ENCODE data around the gene HOGA1.

DNA sequence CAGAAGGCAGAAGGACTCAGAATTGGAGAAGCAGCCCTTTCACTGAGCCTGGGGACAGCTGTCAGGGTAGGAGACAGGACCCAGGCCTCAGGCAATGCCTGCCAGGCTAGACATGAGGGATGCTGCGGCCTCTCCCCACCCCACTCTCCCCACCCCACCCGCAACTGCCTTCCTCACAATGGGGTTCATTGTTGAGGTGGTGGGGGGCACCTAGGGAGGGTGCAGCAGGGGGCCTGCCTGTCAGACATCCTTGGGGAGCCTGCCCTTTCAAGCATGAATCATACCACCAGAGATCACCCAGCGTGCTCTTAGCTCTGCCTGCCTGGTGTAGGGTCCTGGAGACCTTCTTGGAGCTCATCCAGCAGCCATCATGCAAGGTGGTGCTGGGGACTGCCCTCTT lies 5.3 kb downstream of the HOGA1 start, which contains the start of gene C10orf62:
- TF ChIP-seq, protein P1, sequence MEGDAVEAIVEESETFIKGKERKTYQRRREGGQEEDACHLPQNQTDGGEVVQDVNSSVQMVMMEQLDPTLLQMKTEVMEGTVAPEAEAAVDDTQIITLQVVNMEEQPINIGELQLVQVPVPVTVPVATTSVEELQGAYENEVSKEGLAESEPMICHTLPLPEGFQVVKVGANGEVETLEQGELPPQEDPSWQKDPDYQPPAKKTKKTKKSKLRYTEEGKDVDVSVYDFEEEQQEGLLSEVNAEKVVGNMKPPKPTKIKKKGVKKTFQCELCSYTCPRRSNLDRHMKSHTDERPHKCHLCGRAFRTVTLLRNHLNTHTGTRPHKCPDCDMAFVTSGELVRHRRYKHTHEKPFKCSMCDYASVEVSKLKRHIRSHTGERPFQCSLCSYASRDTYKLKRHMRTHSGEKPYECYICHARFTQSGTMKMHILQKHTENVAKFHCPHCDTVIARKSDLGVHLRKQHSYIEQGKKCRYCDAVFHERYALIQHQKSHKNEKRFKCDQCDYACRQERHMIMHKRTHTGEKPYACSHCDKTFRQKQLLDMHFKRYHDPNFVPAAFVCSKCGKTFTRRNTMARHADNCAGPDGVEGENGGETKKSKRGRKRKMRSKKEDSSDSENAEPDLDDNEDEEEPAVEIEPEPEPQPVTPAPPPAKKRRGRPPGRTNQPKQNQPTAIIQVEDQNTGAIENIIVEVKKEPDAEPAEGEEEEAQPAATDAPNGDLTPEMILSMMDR (IDR thresholded peaks at IDR 0.05; ENCODE audit: insufficient read depth, low read length) = no peak
- TF ChIP-seq POLR2AphosphoS5 (IDR thresholded peaks at IDR 0.05; ENCODE audit: low read depth) = no peak

Measured in HL-60 (cell line).